HepG2 (cell line): Measurements from ENCODE around the gene INTS15. TPM values are rescaled to one million over a fixed set of nuclear protein-coding genes. Genes with fewer than 3 reads are reported as not detected.
A peak's percentile ranks its signal among the peaks of the same experiment; 100 is the strongest.

ENCODE experiments used
- CBX5 ChIP-seq: sonication (generic); formaldehyde crosslinking; IDR thresholded peaks from 2 replicates; pipeline ENCODE4 v1.4.0; 2020; ENCODE audit warnings: missing genetic modification reagents, borderline replicate concordance
- HNRNPH1 ChIP-seq: fragments of 200-400 bp; formaldehyde crosslinking; optimal IDR thresholded peaks from 2 replicates; pipeline ENCODE3; 2017; ENCODE audit warnings: mild to moderate bottlenecking, low read depth, low read length
- MXD4 ChIP-seq: IDR thresholded peaks from 2 replicates; pipeline ENCODE4 v1.6.1; 2016; ENCODE audit warnings: mild to moderate bottlenecking, missing biosample characterization, missing genetic modification reagents
- NR1H2 ChIP-seq: sonication (generic); formaldehyde crosslinking; IDR thresholded peaks from 2 replicates; pipeline ENCODE4 v1.8.1; 2022; ENCODE audit warnings: low read depth, missing genetic modification reagents, borderline replicate concordance
- PTBP1 ChIP-seq: fragments of 200-400 bp; formaldehyde crosslinking; IDR thresholded peaks from 2 replicates; pipeline ENCODE4 v1.6.1; 2018; ENCODE audit warnings: low read length, low read depth; ENCODE audit not compliant: poor library complexity, severe bottlenecking
- SMC3 ChIP-seq: IDR thresholded peaks from 2 replicates; pipeline ENCODE4 v1.6.1; 2011; ENCODE audit warnings: low read length, improper control_type of control experiment
- TAF1 ChIP-seq: sonication (generic); formaldehyde crosslinking; IDR thresholded peaks from 2 replicates; pipeline ENCODE4 v1.4.0; 2020; ENCODE audit warnings: missing genetic modification reagents
- ZKSCAN1 ChIP-seq: fragments of 150-350 bp; IDR thresholded peaks from 2 replicates; pipeline ENCODE4 v1.6.1; 2014; ENCODE audit warnings: low read length
- ZNF12 ChIP-seq: sonication (generic); formaldehyde crosslinking; IDR thresholded peaks from 2 replicates; pipeline ENCODE4 v1.5.0; 2020; ENCODE audit warnings: missing genetic modification reagents
- ZNF224 ChIP-seq: sonication (generic); formaldehyde crosslinking; IDR thresholded peaks from 2 replicates; pipeline ENCODE4 v1.5.0; 2020; ENCODE audit warnings: mild to moderate bottlenecking, missing genetic modification reagents
- polyA plus RNA-seq, 8 experiments: library from polyadenylated mRNA; depleted of rRNA in 3 of 8; stranded (reverse) in 7 of 8; unstranded in 1 of 8; fragments of >200 nt; fragmentation: Illumina TruSeq in 4 of 8; extraction: Trizol in 4 of 8; gene quantifications; 2 replicates each; pipeline versions ENCODE4 v1.2.1 to v1.2.3, GENCODE V29; 2011 to 2016; ENCODE audit warnings: low read depth in 4 of 8, missing spikeins in 1 of 8, mixed read lengths in 1 of 8; ENCODE audit not compliant: insufficient read depth in 1 of 8
- total RNA-seq, 5 experiments: library from RNA; depleted of rRNA; stranded (reverse); fragments of >200 nt; fragmentation: Illumina TruSeq; extraction: Trizol; gene quantifications; 2 replicates each; pipeline ENCODE4 v1.2.3, GENCODE V29; 2016; ENCODE audit warnings: low read depth in 1 of 5
- TF ChIP-seq, protein P1 (sequence below): sonication (generic); formaldehyde crosslinking; IDR thresholded peaks from 2 replicates; pipeline ENCODE4 v1.8.0; 2022; ENCODE audit warnings: mild to moderate bottlenecking, missing genetic modification reagents, moderate library complexity
- TF ChIP-seq, protein P2 (sequence below): sonication (generic); formaldehyde crosslinking; IDR thresholded peaks from 2 replicates; pipeline ENCODE4 v1.4.0; 2020; ENCODE audit warnings: missing genetic modification reagents, borderline replicate concordance
- TF ChIP-seq, protein P3 (sequence below): IDR thresholded peaks from 2 replicates; pipeline ENCODE4 v1.6.1; 2016; ENCODE audit warnings: low read depth
- TF ChIP-seq, protein P4 (sequence below), 2 experiments: sonication (generic) in 1 of 2; formaldehyde crosslinking in 1 of 2; IDR thresholded peaks; 2 replicates each; pipeline versions ENCODE4 v1.6.1 to v1.9.0; 2014 to 2022; ENCODE audit warnings: antibody characterized with exemption in 1 of 2, borderline replicate concordance in 1 of 2, inconsistent platforms in 1 of 2, low read depth in 1 of 2, missing genetic modification reagents in 1 of 2

Gene INTS15
- total and polyA plus RNA-seq, 2 of the 13 experiments (the other 11 are each of a cell fraction or from before 2014, with no cell fraction given) = 16.3 to 25.7 TPM

DNA sequence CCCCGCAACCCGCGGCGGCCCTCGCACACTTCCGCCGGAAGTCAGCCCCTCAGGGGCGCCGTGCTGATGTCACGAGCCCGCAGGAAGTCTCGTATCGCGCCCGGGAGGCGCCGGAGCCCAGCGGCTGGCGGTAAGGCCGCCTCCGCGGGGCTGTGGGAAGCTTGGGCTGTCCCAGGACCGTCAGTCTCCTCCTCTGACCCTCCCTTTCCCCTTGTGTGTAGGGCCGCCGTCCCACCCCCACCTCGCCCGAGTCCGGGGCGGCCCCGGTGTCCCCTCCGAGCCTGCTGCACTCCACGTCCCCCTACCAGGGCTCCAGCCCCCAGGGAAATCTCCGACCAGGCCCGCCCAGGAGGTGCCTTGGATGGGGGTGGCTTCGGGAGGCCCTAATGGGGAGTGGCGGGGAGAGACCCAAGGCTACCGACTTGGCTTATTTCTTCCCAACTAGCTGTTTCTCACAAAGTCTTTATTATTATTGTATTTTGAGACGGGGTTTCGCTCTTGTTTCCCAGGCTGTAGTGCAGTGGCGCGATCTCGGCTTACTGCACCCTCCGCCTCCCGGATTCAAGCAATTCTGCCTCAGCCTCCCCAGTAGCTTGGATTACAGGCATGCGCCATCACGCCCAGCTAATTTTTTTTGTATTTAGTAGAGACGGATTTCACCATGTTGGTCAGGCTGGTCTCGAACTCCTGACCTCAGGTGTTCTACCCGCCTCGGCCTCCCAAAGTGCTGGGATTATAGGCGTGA lies 12.3 kb upstream of the INTS15 start, which contains the start of gene ZDHHC4 (continued):
- TF ChIP-seq, protein P1, sequence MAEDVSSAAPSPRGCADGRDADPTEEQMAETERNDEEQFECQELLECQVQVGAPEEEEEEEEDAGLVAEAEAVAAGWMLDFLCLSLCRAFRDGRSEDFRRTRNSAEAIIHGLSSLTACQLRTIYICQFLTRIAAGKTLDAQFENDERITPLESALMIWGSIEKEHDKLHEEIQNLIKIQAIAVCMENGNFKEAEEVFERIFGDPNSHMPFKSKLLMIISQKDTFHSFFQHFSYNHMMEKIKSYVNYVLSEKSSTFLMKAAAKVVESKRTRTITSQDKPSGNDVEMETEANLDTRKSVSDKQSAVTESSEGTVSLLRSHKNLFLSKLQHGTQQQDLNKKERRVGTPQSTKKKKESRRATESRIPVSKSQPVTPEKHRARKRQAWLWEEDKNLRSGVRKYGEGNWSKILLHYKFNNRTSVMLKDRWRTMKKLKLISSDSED (CRISPR knock-in tag) = no peak
- peak; percentile 47; the same call in 1 of the 2 replicates for TF ChIP-seq MXD4 (CRISPR knock-in tag)
- TF ChIP-seq, protein P2, sequence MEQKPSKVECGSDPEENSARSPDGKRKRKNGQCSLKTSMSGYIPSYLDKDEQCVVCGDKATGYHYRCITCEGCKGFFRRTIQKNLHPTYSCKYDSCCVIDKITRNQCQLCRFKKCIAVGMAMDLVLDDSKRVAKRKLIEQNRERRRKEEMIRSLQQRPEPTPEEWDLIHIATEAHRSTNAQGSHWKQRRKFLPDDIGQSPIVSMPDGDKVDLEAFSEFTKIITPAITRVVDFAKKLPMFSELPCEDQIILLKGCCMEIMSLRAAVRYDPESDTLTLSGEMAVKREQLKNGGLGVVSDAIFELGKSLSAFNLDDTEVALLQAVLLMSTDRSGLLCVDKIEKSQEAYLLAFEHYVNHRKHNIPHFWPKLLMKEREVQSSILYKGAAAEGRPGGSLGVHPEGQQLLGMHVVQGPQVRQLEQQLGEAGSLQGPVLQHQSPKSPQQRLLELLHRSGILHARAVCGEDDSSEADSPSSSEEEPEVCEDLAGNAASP (CRISPR knock-in tag) = peak; percentile 75; the same call in 1 of the 2 replicates
- TF ChIP-seq, protein P3, sequence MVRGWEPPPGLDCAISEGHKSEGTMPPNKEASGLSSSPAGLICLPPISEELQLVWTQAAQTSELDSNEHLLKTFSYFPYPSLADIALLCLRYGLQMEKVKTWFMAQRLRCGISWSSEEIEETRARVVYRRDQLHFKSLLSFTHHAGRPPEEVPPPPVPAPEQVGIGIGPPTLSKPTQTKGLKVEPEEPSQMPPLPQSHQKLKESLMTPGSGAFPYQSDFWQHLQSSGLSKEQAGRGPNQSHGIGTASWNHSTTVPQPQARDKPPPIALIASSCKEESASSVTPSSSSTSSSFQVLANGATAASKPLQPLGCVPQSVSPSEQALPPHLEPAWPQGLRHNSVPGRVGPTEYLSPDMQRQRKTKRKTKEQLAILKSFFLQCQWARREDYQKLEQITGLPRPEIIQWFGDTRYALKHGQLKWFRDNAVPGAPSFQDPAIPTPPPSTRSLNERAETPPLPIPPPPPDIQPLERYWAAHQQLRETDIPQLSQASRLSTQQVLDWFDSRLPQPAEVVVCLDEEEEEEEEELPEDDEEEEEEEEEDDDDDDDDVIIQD (CRISPR knock-in tag) = no peak
- TF ChIP-seq, protein P4, sequence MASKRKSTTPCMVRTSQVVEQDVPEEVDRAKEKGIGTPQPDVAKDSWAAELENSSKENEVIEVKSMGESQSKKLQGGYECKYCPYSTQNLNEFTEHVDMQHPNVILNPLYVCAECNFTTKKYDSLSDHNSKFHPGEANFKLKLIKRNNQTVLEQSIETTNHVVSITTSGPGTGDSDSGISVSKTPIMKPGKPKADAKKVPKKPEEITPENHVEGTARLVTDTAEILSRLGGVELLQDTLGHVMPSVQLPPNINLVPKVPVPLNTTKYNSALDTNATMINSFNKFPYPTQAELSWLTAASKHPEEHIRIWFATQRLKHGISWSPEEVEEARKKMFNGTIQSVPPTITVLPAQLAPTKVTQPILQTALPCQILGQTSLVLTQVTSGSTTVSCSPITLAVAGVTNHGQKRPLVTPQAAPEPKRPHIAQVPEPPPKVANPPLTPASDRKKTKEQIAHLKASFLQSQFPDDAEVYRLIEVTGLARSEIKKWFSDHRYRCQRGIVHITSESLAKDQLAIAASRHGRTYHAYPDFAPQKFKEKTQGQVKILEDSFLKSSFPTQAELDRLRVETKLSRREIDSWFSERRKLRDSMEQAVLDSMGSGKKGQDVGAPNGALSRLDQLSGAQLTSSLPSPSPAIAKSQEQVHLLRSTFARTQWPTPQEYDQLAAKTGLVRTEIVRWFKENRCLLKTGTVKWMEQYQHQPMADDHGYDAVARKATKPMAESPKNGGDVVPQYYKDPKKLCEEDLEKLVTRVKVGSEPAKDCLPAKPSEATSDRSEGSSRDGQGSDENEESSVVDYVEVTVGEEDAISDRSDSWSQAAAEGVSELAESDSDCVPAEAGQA (IDR thresholded peaks at IDR 0.05; ENCODE audit: low read depth) = peak; percentile 89
- TF ChIP-seq, protein P4 (CRISPR knock-in tag; IDR thresholded peaks at IDR 0.05; ENCODE audit: borderline replicate concordance) = 0 out of 2 replicates have a peak, but pooled peaks have one; percentile 55
- TF ChIP-seq HNRNPH1 = peak; percentile 32
- TF ChIP-seq SMC3 = no peak
- TF ChIP-seq ZNF12 (CRISPR knock-in tag) = peak; percentile 30; the same call in 1 of the 2 replicates
- no peak for TF ChIP-seq ZKSCAN1
- TF ChIP-seq ZNF224 = no peak
- peak; percentile 93 for TF ChIP-seq TAF1
- TF ChIP-seq CBX5 (CRISPR knock-in tag) = peak; percentile 83; the same call in 1 of the 2 replicates
- TF ChIP-seq NR1H2 (CRISPR knock-in tag) = no peak
- TF ChIP-seq PTBP1 = no peak
